ENCODE results near the gene DTD2.

DTD2 gene

DNA sequence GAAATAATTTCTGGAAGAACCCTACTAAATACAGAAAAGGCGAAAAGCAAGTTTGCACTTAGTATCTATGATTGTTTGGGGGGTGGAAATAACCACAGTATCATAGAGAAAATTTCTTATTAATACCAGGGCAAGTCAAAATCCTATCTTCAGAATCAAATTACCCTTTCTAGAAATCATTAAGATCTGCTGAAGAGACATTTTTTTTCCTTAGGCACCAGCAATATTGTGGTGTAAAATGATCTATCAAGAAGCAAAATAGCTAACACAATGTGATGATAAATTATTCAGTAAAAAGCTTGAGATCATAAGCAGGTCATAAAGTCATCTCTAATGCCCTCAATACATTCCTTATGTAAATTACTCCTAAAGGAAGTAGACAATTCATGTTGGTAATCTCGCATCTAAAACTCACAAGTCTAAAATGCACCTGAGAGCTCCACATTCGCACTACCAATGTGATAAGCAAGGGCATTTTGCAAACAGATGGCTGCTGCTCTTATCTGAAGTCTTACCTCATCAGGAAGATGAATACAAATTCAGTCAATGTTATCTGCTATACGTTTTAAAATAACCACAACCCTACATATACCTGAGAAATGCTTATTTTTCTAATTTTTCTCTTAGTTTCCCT lies 51.6 kb downstream of the DTD2 start:
- TF ChIP-seq, protein P1, sequence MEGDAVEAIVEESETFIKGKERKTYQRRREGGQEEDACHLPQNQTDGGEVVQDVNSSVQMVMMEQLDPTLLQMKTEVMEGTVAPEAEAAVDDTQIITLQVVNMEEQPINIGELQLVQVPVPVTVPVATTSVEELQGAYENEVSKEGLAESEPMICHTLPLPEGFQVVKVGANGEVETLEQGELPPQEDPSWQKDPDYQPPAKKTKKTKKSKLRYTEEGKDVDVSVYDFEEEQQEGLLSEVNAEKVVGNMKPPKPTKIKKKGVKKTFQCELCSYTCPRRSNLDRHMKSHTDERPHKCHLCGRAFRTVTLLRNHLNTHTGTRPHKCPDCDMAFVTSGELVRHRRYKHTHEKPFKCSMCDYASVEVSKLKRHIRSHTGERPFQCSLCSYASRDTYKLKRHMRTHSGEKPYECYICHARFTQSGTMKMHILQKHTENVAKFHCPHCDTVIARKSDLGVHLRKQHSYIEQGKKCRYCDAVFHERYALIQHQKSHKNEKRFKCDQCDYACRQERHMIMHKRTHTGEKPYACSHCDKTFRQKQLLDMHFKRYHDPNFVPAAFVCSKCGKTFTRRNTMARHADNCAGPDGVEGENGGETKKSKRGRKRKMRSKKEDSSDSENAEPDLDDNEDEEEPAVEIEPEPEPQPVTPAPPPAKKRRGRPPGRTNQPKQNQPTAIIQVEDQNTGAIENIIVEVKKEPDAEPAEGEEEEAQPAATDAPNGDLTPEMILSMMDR (conservative IDR thresholded peaks at IDR 0.05; ENCODE audit: low read depth, low read length), result no peak
- no peak overlapping the region for H3K4me3 ChIP-seq (ENCODE audit: low read length)

DNA sequence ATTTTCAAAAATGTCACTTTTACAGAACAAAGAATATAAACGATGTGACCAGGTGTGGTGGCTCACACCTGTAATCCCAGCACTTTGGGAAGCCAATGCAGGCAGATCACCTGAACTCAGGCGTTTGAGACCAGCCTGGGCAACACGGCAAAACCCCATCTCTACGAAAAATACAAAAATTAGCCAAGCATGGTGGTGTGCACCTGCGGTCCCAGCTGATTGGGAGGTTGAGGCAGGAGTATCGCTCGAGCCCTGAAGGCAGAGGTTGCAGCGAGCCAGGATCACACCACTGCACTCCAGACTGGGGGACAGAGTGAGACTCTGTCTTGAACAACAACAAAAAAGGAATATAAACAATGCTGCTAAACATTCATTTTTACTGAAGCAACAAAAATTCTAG lies 52.2 kb downstream of the DTD2 start:
- no peak for DNase-seq (ENCODE audit: low read depth)
- TF ChIP-seq, protein P1 (conservative IDR thresholded peaks at IDR 0.05; ENCODE audit: low read depth, low read length), result no peak
- H3K4me3 ChIP-seq (ENCODE audit: low read length), result no peak overlapping the region

More for the DNA sequence above, 51.6 kb downstream of the DTD2 start:
- no peak for DNase-seq (ENCODE audit: low read depth)

DNA sequence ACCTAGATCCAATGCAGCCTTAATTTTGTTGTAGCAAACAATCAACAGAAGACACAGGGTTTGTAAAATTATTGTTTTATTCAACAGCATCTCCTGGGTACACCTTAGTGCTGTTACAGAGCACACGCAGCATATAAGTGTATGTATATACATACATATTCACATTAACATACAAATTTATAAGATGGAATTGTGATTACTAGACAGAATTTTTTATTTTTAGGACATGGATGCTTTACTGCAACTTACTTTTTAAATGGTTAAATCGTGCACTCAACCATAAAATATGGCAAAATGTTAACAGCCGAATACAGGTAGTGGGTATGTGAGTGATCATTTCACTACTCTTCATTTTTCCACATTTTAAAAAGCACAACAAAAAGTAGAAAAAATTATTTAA lies 53.6 kb downstream of the DTD2 start:
- DNase-seq (ENCODE audit: low read depth), result no peak
- TF ChIP-seq, protein P1 (conservative IDR thresholded peaks at IDR 0.05; ENCODE audit: low read depth, low read length), result no peak
- no peak overlapping the region for H3K4me3 ChIP-seq (ENCODE audit: low read length)

DNA sequence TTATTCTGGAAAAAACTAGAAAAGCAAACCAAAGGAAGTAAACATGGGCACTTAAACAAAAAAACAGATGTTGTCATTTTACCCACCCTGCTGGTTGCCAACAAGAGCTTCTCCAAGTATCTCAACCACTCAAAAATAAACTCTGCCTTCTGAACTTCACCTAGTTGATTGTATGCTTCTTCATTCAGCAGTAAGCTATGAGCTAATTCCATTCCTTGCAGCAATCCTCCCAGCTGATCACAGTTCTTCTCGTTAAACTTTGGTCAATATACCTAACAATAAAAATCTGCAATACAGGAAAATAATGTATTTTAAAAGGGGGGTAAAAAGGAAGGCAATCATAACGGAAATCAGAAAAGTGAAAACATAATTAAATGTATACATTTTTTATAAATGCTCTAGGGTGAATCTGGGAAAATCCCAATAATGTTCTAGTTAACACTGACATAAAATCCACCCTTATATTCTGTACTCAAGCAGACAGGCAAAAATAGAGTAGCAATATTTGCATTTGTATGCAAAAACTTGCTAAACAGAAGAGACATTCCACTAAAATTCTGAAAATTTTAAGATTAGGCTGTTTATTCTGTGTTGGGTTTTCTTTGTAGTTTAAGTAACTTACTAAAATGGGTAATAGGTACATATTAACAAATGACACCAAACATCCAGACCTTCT lies 54.4 kb downstream of the DTD2 start:
- H3K4me3 ChIP-seq (ENCODE audit: low read length), result no peak overlapping the region
- DNase-seq (ENCODE audit: low read depth), result no peak
- TF ChIP-seq, protein P1 (conservative IDR thresholded peaks at IDR 0.05; ENCODE audit: low read depth, low read length), result no peak

DNA sequence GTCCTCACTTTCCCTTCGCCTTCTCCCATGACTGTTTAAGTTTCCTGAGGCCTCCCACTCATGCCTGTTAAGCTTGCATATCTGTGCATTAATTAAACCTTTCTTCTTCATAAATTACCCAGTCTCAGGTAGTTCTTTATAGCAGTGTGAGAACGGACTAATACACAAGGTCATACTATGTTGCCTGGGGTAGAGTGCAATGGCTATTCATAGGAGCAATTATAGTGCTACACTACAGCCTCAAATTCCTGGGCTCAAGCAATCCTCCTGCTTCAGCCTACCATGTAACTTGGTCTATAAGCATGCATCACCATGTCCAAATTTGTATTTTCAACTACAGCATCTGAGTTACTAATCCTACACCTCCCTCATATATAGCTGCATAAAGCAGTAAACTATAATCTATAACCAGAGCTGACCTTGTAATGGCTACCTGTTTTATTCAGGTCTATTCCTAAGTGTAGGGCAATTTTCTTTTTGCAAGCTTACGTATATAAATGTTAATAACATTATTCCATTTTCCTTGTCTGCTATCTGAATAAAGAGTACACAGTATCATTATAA lies 55.9 kb downstream of the DTD2 start:
- no peak for DNase-seq (ENCODE audit: low read depth)
- no peak overlapping the region for H3K4me3 ChIP-seq (ENCODE audit: low read length)
- TF ChIP-seq, protein P1 (conservative IDR thresholded peaks at IDR 0.05; ENCODE audit: low read depth, low read length), result no peak

DNA sequence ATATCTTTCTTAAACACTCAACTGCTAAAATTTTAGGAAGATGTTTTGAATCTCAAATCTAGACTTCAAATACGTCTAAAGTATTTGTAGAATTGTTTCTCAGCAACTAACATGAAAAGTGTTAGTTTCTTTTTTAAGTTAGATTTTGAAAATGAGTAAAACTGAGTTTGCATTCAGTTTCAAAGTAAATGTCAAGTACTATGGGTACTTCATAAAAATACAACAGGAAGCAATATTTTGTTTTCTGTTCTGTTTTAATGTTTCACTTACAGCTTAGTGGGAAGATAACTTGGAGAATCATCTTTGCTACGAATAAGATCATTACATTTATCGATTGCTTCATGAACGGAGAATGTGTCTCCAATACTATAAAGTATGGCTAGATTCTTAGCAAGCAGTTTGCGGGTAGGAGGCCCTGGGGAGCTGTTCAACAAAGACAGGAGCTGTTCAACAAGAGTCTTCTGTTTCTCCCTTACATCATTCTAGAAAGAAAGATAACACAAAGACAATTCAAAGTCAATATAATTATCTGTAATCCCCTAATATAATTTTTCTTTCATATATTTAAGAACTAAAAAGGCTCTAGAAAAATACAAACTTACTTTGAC lies 57.2 kb downstream of the DTD2 start:
- TF ChIP-seq, protein P1 (conservative IDR thresholded peaks at IDR 0.05; ENCODE audit: low read depth, low read length), result no peak
- no peak for DNase-seq (ENCODE audit: low read depth)

More for the DNA sequence above, 57.2 kb downstream of the DTD2 start:
- H3K4me3 ChIP-seq (ENCODE audit: low read length), result no peak overlapping the region
